Neural cell (in vitro differentiated cells): Measurements from ENCODE around the gene FHIT.
"Not testable (repeated sequence)": the region's sequence is repeated elsewhere in the genome, so short reads cannot be mapped to it uniquely, and the experiment has no call there.

Source experiments
- EP300 ChIP-seq: fragments of 450-650 bp; conservative IDR thresholded peaks from 2 replicates; pipeline ENCODE4 v1.6.1; 2014; ENCODE audit warnings: antibody characterized with exemption, mild to moderate bottlenecking, moderate library complexity; ENCODE audit not compliant: poor library complexity, severe bottlenecking
- EZH2 ChIP-seq: fragments of 200-600, 300-800 bp; shearing (Covaris generic), sonication (generic); IDR thresholded peaks from 2 replicates; pipeline ENCODE4 v1.6.1; 2014; ENCODE audit warnings: antibody characterized with exemption, low read length, borderline replicate concordance, mild to moderate bottlenecking; ENCODE audit not compliant: insufficient read depth, poor library complexity, severe bottlenecking
- MXI1 ChIP-seq: fragments of 450-650 bp; conservative IDR thresholded peaks from 2 replicates; pipeline ENCODE4 v1.6.1; 2014; ENCODE audit warnings: antibody characterized with exemption, mild to moderate bottlenecking; ENCODE audit not compliant: poor library complexity, severe bottlenecking
- POLR2AphosphoS5 ChIP-seq: IDR thresholded peaks from 2 replicates; pipeline ENCODE4 v1.6.1; 2012
- SMC3 ChIP-seq: fragments of 450-650 bp; conservative IDR thresholded peaks from 2 replicates; pipeline ENCODE4 v1.6.1; 2014; ENCODE audit warnings: antibody characterized with exemption, mild to moderate bottlenecking, moderate library complexity; ENCODE audit not compliant: poor library complexity
- TAF1 ChIP-seq: IDR thresholded peaks from 2 replicates; pipeline ENCODE4 v1.6.1; 2012; ENCODE audit warnings: low read depth
- TF ChIP-seq, protein P1 (sequence below): fragments of 450-650 bp; IDR thresholded peaks from 2 replicates; pipeline ENCODE4 v1.5.1; 2014; ENCODE audit warnings: antibody characterized with exemption, mild to moderate bottlenecking, moderate library complexity; ENCODE audit not compliant: poor library complexity, severe bottlenecking
- TF ChIP-seq, protein P2 (sequence below): IDR thresholded peaks from 2 replicates; pipeline ENCODE4 v1.6.1; 2012; ENCODE audit warnings: borderline replicate concordance

GRCh38 chr3:59934560-59934959 lies 1316.7 kb downstream of the FHIT start:
- TF ChIP-seq, protein P1, sequence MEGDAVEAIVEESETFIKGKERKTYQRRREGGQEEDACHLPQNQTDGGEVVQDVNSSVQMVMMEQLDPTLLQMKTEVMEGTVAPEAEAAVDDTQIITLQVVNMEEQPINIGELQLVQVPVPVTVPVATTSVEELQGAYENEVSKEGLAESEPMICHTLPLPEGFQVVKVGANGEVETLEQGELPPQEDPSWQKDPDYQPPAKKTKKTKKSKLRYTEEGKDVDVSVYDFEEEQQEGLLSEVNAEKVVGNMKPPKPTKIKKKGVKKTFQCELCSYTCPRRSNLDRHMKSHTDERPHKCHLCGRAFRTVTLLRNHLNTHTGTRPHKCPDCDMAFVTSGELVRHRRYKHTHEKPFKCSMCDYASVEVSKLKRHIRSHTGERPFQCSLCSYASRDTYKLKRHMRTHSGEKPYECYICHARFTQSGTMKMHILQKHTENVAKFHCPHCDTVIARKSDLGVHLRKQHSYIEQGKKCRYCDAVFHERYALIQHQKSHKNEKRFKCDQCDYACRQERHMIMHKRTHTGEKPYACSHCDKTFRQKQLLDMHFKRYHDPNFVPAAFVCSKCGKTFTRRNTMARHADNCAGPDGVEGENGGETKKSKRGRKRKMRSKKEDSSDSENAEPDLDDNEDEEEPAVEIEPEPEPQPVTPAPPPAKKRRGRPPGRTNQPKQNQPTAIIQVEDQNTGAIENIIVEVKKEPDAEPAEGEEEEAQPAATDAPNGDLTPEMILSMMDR = not testable (repeated sequence)
- not testable (repeated sequence) for TF ChIP-seq EZH2, SMC3, MXI1, POLR2AphosphoS5, TAF1, EP300
- TF ChIP-seq, protein P2, sequence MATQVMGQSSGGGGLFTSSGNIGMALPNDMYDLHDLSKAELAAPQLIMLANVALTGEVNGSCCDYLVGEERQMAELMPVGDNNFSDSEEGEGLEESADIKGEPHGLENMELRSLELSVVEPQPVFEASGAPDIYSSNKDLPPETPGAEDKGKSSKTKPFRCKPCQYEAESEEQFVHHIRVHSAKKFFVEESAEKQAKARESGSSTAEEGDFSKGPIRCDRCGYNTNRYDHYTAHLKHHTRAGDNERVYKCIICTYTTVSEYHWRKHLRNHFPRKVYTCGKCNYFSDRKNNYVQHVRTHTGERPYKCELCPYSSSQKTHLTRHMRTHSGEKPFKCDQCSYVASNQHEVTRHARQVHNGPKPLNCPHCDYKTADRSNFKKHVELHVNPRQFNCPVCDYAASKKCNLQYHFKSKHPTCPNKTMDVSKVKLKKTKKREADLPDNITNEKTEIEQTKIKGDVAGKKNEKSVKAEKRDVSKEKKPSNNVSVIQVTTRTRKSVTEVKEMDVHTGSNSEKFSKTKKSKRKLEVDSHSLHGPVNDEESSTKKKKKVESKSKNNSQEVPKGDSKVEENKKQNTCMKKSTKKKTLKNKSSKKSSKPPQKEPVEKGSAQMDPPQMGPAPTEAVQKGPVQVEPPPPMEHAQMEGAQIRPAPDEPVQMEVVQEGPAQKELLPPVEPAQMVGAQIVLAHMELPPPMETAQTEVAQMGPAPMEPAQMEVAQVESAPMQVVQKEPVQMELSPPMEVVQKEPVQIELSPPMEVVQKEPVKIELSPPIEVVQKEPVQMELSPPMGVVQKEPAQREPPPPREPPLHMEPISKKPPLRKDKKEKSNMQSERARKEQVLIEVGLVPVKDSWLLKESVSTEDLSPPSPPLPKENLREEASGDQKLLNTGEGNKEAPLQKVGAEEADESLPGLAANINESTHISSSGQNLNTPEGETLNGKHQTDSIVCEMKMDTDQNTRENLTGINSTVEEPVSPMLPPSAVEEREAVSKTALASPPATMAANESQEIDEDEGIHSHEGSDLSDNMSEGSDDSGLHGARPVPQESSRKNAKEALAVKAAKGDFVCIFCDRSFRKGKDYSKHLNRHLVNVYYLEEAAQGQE = not testable (repeated sequence)
